Measurements from ENCODE around the gene TSPAN31. TPM values are rescaled to one million over a fixed set of nuclear protein-coding genes. Genes with fewer than 3 reads are reported as not detected.

TSPAN31 gene
- total and polyA plus RNA-seq, 9 of the 15 experiments (the other 6 are each of a cell fraction or from before 2014, with no cell fraction given) = 11.3 to 26.4 (median 14.3) TPM

DNA sequence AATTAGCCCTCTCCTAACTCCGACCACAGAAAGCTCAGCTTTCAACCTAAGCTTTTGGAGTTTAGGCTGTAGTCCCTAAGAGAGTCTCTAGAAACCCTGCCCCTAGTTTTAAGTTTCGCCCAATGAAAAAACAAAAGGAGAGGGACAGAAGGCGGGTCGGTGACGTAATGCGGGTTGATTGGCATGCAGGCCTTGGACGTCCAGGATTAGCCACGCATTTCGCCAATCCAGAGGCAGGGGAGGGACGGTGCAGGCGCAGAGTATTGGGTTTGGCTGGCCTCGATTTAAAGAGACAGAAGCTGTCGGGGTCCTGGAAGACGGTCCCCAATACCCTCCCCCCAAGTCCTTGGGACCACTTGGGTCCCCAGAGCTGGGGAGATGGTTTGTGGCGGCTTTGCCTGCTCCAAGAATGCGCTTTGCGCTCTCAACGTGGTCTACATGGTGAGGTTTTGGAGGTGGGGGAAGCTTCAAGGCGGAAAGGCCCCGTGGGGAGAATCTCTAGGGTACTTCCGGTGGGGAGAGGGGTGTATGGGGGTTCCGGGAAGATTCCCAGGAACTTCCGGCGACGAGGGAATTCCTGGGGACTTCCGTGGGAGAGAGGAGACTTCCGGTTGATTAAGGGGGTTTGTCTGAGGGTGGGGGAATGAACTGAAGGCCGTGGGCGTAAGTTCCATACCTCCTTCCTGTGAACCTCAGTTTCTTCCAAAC lies at the start of gene TSPAN31 (continued):
- TF ChIP-seq RBM39 (optimal IDR thresholded peaks at IDR 0.05; ENCODE audit: low read depth, low read length) (peak; percentile 35), MYNN (IDR thresholded peaks at IDR 0.05) (peak; percentile 16; the same call in 1 of the 2 replicates), MYNN (CRISPR knock-in tag; IDR thresholded peaks at IDR 0.05) (no peak), NR2C2 (CRISPR knock-in tag; IDR thresholded peaks at IDR 0.05) (no peak), NR2C2 (tag; IDR thresholded peaks at IDR 0.05) (peak; percentile 23; the same call in 1 of the 2 replicates)
- TF ChIP-seq, protein P1, sequence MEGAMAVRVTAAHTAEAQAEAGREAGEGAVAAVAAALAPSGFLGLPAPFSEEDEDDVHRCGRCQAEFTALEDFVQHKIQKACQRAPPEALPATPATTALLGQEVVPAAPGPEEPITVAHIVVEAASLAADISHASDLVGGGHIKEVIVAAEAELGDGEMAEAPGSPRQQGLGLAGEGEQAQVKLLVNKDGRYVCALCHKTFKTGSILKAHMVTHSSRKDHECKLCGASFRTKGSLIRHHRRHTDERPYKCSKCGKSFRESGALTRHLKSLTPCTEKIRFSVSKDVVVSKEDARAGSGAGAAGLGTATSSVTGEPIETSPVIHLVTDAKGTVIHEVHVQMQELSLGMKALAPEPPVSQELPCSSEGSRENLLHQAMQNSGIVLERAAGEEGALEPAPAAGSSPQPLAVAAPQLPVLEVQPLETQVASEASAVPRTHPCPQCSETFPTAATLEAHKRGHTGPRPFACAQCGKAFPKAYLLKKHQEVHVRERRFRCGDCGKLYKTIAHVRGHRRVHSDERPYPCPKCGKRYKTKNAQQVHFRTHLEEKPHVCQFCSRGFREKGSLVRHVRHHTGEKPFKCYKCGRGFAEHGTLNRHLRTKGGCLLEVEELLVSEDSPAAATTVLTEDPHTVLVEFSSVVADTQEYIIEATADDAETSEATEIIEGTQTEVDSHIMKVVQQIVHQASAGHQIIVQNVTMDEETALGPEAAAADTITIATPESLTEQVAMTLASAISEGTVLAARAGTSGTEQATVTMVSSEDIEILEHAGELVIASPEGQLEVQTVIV (CRISPR knock-in tag; IDR thresholded peaks at IDR 0.05; ENCODE audit: borderline replicate concordance) = no peak
- TF ChIP-seq, protein P2, sequence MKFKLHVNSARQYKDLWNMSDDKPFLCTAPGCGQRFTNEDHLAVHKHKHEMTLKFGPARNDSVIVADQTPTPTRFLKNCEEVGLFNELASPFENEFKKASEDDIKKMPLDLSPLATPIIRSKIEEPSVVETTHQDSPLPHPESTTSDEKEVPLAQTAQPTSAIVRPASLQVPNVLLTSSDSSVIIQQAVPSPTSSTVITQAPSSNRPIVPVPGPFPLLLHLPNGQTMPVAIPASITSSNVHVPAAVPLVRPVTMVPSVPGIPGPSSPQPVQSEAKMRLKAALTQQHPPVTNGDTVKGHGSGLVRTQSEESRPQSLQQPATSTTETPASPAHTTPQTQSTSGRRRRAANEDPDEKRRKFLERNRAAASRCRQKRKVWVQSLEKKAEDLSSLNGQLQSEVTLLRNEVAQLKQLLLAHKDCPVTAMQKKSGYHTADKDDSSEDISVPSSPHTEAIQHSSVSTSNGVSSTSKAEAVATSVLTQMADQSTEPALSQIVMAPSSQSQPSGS (CRISPR knock-in tag; IDR thresholded peaks at IDR 0.05) = peak; percentile 73; the same call in 1 of the 2 replicates
- TF ChIP-seq, protein P3, sequence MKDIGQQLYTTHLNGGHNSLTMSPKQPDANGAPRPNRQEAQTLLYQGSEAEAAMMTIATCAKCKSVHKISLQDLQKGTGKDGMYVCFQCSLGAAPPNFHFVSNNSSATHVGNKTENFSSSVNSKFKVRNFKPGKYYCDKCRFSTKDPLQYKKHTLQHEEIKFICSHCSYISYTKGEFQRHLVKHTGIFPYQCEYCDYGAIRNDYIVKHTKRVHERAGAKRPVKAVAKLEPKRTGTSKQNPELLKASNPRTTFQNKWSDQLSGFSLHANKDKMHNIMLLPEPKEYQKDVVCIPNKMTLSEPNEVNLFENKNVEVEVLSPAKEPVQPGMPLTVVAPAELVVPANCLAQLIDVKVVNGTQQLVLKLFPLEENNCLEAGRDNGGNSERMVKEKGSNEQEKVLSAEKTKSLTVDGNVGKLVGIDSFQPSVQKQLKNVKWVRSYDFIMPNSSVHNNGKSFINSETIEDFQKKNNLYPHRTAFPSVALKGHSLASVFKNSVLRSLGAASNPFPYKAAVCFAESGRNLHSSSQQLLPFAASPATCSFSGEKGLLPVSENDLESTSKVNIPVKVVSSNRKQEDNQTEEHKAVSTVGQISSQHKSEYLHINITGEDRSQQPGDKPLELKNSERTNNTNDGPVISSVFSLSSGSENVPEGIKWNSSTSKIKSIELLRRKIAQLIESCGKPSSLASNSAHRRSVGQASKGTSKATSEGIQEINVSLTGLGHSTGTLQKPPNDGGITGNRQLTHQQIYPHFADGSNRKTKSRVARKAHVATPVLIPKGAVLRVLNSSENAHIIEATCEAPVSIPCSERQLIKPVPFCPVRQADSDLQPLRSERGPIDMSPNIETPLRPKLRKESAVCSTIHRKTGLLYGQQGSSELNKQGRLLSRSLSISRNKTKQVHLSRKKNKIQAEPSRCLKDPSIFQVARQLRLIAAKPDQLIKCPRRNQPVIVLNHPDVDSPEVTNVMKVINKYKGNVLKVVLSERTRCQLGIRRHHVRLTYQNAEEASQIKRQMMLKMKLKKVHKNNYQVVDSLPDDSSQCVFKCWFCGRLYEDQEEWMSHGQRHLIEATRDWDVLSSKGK (CRISPR knock-in tag; IDR thresholded peaks at IDR 0.05) = no peak
- TF ChIP-seq, protein P4, sequence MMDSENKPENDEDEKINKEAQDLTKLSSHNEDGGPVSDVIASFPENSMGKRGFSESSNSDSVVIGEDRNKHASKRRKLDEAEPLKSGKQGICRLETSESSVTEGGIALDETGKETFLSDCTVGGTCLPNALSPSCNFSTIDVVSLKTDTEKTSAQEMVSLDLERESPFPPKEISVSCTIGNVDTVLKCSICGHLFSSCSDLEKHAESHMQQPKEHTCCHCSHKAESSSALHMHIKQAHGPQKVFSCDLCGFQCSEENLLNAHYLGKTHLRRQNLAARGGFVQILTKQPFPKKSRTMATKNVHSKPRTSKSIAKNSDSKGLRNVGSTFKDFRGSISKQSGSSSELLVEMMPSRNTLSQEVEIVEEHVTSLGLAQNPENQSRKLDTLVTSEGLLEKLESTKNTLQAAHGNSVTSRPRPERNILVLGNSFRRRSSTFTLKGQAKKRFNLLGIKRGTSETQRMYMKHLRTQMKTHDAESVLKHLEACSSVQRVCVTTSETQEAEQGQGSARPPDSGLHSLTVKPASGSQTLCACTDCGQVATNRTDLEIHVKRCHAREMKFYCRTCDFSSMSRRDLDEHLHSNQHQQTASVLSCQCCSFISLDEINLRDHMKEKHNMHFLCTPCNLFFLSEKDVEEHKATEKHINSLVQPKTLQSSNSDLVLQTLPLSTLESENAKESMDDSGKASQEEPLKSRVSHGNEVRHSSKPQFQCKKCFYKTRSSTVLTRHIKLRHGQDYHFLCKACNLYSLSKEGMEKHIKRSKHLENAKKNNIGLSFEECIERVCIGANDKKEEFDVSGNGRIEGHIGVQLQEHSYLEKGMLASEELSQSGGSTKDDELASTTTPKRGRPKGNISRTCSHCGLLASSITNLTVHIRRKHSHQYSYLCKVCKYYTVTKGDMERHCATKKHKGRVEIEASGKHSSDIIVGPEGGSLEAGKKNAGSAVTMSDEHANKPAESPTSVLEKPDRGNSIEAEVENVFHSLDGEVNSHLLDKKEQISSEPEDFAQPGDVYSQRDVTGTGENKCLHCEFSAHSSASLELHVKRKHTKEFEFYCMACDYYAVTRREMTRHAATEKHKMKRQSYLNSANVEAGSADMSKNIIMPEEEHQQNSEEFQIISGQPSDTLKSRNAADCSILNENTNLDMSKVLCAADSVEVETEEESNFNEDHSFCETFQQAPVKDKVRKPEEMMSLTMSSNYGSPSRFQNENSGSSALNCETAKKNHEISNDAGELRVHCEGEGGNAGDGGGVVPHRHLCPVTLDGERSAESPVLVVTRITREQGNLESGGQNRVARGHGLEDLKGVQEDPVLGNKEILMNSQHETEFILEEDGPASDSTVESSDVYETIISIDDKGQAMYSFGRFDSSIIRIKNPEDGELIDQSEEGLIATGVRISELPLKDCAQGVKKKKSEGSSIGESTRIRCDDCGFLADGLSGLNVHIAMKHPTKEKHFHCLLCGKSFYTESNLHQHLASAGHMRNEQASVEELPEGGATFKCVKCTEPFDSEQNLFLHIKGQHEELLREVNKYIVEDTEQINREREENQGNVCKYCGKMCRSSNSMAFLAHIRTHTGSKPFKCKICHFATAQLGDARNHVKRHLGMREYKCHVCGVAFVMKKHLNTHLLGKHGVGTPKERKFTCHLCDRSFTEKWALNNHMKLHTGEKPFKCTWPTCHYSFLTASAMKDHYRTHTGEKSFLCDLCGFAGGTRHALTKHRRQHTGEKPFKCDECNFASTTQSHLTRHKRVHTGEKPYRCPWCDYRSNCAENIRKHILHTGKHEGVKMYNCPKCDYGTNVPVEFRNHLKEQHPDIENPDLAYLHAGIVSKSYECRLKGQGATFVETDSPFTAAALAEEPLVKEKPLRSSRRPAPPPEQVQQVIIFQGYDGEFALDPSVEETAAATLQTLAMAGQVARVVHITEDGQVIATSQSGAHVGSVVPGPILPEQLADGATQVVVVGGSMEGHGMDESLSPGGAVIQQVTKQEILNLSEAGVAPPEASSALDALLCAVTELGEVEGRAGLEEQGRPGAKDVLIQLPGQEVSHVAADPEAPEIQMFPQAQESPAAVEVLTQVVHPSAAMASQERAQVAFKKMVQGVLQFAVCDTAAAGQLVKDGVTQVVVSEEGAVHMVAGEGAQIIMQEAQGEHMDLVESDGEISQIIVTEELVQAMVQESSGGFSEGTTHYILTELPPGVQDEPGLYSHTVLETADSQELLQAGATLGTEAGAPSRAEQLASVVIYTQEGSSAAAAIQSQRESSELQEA (IDR thresholded peaks at IDR 0.05; ENCODE audit: low read depth) = no peak

Data from K562 (cell line).